K562 (cell line): Measurements from ENCODE around the gene TDRD9. TPM values are rescaled to one million over a fixed set of nuclear protein-coding genes. Genes with fewer than 3 reads are reported as not detected.

Experiments used
- ATF7 ChIP-seq: fragments of 450-650 bp; IDR thresholded peaks from 2 replicates; pipeline ENCODE4 v1.7.1; 2014; ENCODE audit warnings: mild to moderate bottlenecking, moderate library complexity
- HSF4 ChIP-seq: fragments of 250-450 bp; sonication (Bioruptor Pico); IDR thresholded peaks from 2 replicates; pipeline ENCODE4 v2.1.2; 2022; ENCODE audit warnings: mild to moderate bottlenecking, moderate library complexity, borderline replicate concordance
- IRF2 ChIP-seq: sonication (generic); formaldehyde crosslinking; IDR thresholded peaks from 2 replicates; pipeline ENCODE4 v1.8.1; 2022; ENCODE audit warnings: mild to moderate bottlenecking, missing genetic modification reagents
- NR1H2 ChIP-seq: sonication (generic); formaldehyde crosslinking; IDR thresholded peaks from 2 replicates; pipeline ENCODE4 v1.4.0; 2020; ENCODE audit warnings: mild to moderate bottlenecking, missing genetic modification reagents
- SNRNP70 ChIP-seq: fragments of 200-400 bp; formaldehyde crosslinking; optimal IDR thresholded peaks from 2 replicates; pipeline ENCODE3; 2017; ENCODE audit warnings: low read depth, low read length
- TEAD1 ChIP-seq, 2 experiments: fragments of 450-650 bp in 1 of 2; sonication (generic) in 1 of 2; formaldehyde crosslinking; IDR thresholded peaks; 2 replicates each; pipeline versions ENCODE4 v1.4.0 to v1.8.0; 2020 to 2022; ENCODE audit warnings: mild to moderate bottlenecking in 2 of 2, missing genetic modification reagents in 1 of 2
- U2AF1 ChIP-seq: fragments of 200-400 bp; formaldehyde crosslinking; optimal IDR thresholded peaks from 2 replicates; pipeline ENCODE3; 2017; ENCODE audit warnings: mild to moderate bottlenecking, low read depth, low read length, moderate library complexity
- polyA plus RNA-seq, 8 experiments: library from polyadenylated mRNA; depleted of rRNA in 4 of 8; stranded (reverse) in 5 of 8; unstranded in 3 of 8; fragments of >200 nt; fragmentation: Nextera tagmentation in 2 of 8; fragmentation: Illumina TruSeq in 1 of 8; extraction: Ambion mirVana in 2 of 8; extraction: Trizol in 1 of 8; gene quantifications; 2 replicates each; pipeline versions ENCODE4 v1.2.1 to v1.2.3, GENCODE V29; 2011 to 2014; ENCODE audit warnings: inconsistent platforms in 1 of 8, missing spikeins in 1 of 8
- total RNA-seq, 7 experiments: library from RNA; depleted of rRNA in 6 of 7; stranded (reverse); fragments of >200 nt in 6 of 7; fragmentation: Illumina TruSeq in 2 of 7; extraction: Trizol in 2 of 7; gene quantifications; 2 replicates each; pipeline versions ENCODE4 v1.2.1 to v1.2.3, GENCODE V29; 2011 to 2021; ENCODE audit warnings: low replicate concordance in 1 of 7
- TF ChIP-seq, protein P1 (sequence below): fragments of 450-650 bp; IDR thresholded peaks from 2 replicates; pipeline ENCODE4 v1.6.1; 2016; ENCODE audit warnings: mild to moderate bottlenecking, moderate library complexity

The TDRD9 gene
- total and polyA plus RNA-seq, 9 of the 15 experiments (the other 6 are each of a cell fraction or from before 2014, with no cell fraction given): 0.04 to 0.14 (median 0.04) TPM; not detected in 5

DNA sequence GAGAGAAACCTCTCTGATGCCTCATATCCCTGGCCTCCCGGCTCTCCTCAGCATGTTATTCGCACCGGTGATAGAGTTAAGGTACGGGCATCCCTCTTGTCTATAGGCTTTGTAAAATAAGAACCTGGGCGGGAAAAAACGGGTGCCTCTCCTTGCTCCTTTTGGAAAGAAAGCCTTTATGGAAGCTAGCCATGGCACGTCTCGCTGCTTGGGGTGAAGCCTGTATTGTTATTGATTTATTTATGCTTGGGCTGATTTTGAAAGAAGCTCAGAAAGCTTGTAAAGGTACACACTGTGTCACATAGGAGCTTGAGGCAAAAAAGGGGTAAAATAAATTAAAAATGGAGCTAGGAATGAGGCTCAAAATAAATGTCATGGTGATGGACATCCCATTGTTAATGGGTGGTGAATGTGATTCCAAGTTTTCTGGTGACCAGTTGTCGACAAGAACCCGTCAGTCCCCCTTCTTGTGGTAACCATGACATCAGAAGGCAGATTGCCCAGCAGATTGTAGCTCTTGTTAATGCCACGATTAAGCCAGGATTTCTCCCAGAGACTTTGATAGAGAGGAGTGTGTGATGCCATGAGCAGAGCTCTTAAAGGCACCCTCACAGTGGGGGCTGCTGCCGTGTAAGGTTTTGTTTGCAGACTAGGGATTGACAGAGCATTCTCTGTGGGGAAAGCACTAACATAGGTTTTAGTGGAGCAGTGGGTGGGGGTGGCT is 106.9 kb downstream of the TDRD9 start (continued):
- TF ChIP-seq, protein P1, sequence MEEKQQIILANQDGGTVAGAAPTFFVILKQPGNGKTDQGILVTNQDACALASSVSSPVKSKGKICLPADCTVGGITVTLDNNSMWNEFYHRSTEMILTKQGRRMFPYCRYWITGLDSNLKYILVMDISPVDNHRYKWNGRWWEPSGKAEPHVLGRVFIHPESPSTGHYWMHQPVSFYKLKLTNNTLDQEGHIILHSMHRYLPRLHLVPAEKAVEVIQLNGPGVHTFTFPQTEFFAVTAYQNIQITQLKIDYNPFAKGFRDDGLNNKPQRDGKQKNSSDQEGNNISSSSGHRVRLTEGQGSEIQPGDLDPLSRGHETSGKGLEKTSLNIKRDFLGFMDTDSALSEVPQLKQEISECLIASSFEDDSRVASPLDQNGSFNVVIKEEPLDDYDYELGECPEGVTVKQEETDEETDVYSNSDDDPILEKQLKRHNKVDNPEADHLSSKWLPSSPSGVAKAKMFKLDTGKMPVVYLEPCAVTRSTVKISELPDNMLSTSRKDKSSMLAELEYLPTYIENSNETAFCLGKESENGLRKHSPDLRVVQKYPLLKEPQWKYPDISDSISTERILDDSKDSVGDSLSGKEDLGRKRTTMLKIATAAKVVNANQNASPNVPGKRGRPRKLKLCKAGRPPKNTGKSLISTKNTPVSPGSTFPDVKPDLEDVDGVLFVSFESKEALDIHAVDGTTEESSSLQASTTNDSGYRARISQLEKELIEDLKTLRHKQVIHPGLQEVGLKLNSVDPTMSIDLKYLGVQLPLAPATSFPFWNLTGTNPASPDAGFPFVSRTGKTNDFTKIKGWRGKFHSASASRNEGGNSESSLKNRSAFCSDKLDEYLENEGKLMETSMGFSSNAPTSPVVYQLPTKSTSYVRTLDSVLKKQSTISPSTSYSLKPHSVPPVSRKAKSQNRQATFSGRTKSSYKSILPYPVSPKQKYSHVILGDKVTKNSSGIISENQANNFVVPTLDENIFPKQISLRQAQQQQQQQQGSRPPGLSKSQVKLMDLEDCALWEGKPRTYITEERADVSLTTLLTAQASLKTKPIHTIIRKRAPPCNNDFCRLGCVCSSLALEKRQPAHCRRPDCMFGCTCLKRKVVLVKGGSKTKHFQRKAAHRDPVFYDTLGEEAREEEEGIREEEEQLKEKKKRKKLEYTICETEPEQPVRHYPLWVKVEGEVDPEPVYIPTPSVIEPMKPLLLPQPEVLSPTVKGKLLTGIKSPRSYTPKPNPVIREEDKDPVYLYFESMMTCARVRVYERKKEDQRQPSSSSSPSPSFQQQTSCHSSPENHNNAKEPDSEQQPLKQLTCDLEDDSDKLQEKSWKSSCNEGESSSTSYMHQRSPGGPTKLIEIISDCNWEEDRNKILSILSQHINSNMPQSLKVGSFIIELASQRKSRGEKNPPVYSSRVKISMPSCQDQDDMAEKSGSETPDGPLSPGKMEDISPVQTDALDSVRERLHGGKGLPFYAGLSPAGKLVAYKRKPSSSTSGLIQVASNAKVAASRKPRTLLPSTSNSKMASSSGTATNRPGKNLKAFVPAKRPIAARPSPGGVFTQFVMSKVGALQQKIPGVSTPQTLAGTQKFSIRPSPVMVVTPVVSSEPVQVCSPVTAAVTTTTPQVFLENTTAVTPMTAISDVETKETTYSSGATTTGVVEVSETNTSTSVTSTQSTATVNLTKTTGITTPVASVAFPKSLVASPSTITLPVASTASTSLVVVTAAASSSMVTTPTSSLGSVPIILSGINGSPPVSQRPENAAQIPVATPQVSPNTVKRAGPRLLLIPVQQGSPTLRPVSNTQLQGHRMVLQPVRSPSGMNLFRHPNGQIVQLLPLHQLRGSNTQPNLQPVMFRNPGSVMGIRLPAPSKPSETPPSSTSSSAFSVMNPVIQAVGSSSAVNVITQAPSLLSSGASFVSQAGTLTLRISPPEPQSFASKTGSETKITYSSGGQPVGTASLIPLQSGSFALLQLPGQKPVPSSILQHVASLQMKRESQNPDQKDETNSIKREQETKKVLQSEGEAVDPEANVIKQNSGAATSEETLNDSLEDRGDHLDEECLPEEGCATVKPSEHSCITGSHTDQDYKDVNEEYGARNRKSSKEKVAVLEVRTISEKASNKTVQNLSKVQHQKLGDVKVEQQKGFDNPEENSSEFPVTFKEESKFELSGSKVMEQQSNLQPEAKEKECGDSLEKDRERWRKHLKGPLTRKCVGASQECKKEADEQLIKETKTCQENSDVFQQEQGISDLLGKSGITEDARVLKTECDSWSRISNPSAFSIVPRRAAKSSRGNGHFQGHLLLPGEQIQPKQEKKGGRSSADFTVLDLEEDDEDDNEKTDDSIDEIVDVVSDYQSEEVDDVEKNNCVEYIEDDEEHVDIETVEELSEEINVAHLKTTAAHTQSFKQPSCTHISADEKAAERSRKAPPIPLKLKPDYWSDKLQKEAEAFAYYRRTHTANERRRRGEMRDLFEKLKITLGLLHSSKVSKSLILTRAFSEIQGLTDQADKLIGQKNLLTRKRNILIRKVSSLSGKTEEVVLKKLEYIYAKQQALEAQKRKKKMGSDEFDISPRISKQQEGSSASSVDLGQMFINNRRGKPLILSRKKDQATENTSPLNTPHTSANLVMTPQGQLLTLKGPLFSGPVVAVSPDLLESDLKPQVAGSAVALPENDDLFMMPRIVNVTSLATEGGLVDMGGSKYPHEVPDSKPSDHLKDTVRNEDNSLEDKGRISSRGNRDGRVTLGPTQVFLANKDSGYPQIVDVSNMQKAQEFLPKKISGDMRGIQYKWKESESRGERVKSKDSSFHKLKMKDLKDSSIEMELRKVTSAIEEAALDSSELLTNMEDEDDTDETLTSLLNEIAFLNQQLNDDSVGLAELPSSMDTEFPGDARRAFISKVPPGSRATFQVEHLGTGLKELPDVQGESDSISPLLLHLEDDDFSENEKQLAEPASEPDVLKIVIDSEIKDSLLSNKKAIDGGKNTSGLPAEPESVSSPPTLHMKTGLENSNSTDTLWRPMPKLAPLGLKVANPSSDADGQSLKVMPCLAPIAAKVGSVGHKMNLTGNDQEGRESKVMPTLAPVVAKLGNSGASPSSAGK: no peak
- no peak for TF ChIP-seq HSF4
- no peak for TF ChIP-seq IRF2 (CRISPR knock-in tag)
- no peak for TF ChIP-seq U2AF1
- no peak for TF ChIP-seq TEAD1 (CRISPR knock-in tag; IDR thresholded peaks at IDR 0.05)
- TF ChIP-seq ATF7: no peak
- TF ChIP-seq SNRNP70: no peak
- no peak for TF ChIP-seq NR1H2 (CRISPR knock-in tag)
